Upper lobe of left lung (tissue), 4 donors: ENCODE data around the gene SPATA6.
"Not testable (repeated sequence)": the region's sequence is repeated elsewhere in the genome, so short reads cannot be mapped to it uniquely, and the experiment has no call there.

Experiments
- EP300 ChIP-seq, 4 donors: sonication (generic); formaldehyde crosslinking; IDR thresholded peaks; one replicate each; pipeline ENCODE4 v1.5.1; 2017; ENCODE audit warnings: antibody characterized with exemption in 4 of 4, control low read depth in 2 of 4
- TF ChIP-seq, protein P1 (sequence below), 6 experiments: fragments of 450-650 bp in 4 of 6; fragments of 200-600 bp in 2 of 6; sonication (generic) in 2 of 6; IDR thresholded peaks; one replicate each; pipeline ENCODE4 v1.5.1; 2016 to 2019; ENCODE audit warnings: antibody characterized with exemption in 6 of 6

- TF ChIP-seq EP300 (IDR thresholded peaks at IDR 0.05), result not testable (repeated sequence)
- TF ChIP-seq, protein P1, sequence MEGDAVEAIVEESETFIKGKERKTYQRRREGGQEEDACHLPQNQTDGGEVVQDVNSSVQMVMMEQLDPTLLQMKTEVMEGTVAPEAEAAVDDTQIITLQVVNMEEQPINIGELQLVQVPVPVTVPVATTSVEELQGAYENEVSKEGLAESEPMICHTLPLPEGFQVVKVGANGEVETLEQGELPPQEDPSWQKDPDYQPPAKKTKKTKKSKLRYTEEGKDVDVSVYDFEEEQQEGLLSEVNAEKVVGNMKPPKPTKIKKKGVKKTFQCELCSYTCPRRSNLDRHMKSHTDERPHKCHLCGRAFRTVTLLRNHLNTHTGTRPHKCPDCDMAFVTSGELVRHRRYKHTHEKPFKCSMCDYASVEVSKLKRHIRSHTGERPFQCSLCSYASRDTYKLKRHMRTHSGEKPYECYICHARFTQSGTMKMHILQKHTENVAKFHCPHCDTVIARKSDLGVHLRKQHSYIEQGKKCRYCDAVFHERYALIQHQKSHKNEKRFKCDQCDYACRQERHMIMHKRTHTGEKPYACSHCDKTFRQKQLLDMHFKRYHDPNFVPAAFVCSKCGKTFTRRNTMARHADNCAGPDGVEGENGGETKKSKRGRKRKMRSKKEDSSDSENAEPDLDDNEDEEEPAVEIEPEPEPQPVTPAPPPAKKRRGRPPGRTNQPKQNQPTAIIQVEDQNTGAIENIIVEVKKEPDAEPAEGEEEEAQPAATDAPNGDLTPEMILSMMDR (IDR thresholded peaks at IDR 0.05), result not testable (repeated sequence)
These were observed 47.9 kb upstream of the SPATA6 start for GRCh38 chr1:48519896-48520295.
